Dedifferentiated amniotic fluid mesenchymal stem cell (primary cell): ENCODE data around the gene TWSG1.

Experiments used
- DNase-seq: peaks from one replicate; pipeline ENCODE4 v3.0.0-alpha.2; 2016; ENCODE audit errors: extremely low spot score

TWSG1 gene

GRCh38 chr18:9334329-9334972 lies at the start of gene TWSG1:
Gene TWSG1 (plus strand): TSS chr18:9334773. CDS start chr18:9337230, 2,457 bp downstream.
- DNase-seq: peak; percentile 93

GRCh38 chr18:9285604-9286003 lies 49.0 kb upstream of the TWSG1 start:
- no peak for DNase-seq

GRCh38 chr18:9287036-9287435 lies 47.5 kb upstream of the TWSG1 start:
- no peak for DNase-seq

- no peak for DNase-seq
Measured at GRCh38 chr18:9289698-9290097, 44.9 kb upstream of the TWSG1 start.

GRCh38 chr18:9290156-9290555 lies 44.4 kb upstream of the TWSG1 start:
- DNase-seq: no peak

GRCh38 chr18:9292047-9292446 lies 42.5 kb upstream of the TWSG1 start:
- no peak for DNase-seq

- no peak for DNase-seq
Measured at GRCh38 chr18:9293948-9294347, 40.6 kb upstream of the TWSG1 start.

GRCh38 chr18:9296233-9297006 lies 38.2 kb upstream of the TWSG1 start:
- DNase-seq: no peak

GRCh38 chr18:9297007-9297393 lies 37.6 kb upstream of the TWSG1 start:
- DNase-seq: no peak

GRCh38 chr18:9304388-9305070 lies 30.0 kb upstream of the TWSG1 start:
- no peak for DNase-seq

- DNase-seq: no peak
Measured at GRCh38 chr18:9319333-9319732, 15.2 kb upstream of the TWSG1 start.

- no peak for DNase-seq
Measured at GRCh38 chr18:9321017-9321452, 13.5 kb upstream of the TWSG1 start.

GRCh38 chr18:9321736-9322135 lies 12.8 kb upstream of the TWSG1 start:
- DNase-seq: no peak

- no peak for DNase-seq
Measured at GRCh38 chr18:9322744-9323143, 11.8 kb upstream of the TWSG1 start.

GRCh38 chr18:9323750-9324445 lies 10.7 kb upstream of the TWSG1 start:
- no peak for DNase-seq

- no peak for DNase-seq
Measured at GRCh38 chr18:9325716-9326115, 8.9 kb upstream of the TWSG1 start.

- DNase-seq: no peak
Measured at GRCh38 chr18:9328776-9329175, 5.8 kb upstream of the TWSG1 start.

GRCh38 chr18:9329471-9329870 lies 5.1 kb upstream of the TWSG1 start:
- DNase-seq: no peak

- DNase-seq: no peak
Measured at GRCh38 chr18:9330419-9330818, 4.2 kb upstream of the TWSG1 start.

GRCh38 chr18:9333441-9334328 lies 888 bp upstream of the TWSG1 start:
- peak; percentile 45 for DNase-seq
